ENCODE data around the gene LAMB2. TPM values are rescaled to one million over a fixed set of nuclear protein-coding genes. Genes with fewer than 3 reads are reported as not detected.
A peak's percentile ranks its signal among the peaks of the same experiment; 100 is the strongest.

The LAMB2 gene
- total and polyA plus RNA-seq, 10 of the 15 experiments (the other 5 are each of a cell fraction or from before 2014, with no cell fraction given) = 0.13 to 3.2 (median 0.64) TPM; not detected in 3

- peaks cover 26 to 46% of the 10 kb centered on the region in 2 experiments for H3K36me3 ChIP-seq (ENCODE audit: control insufficient read depth in 2 of 2, insufficient read depth in 2 of 2, low read length in 1 of 2)
- H3K27me3 ChIP-seq (replicated peaks in 1 of 2; ENCODE audit: control insufficient read depth in 2 of 2, insufficient read depth in 2 of 2, low read length in 1 of 2) = no peaks in the 10 kb centered on the region
- DNase-seq (ENCODE audit: low read depth, low spot score) = no peak
- H3K4me3 ChIP-seq = no peak overlapping the region
- CTCF ChIA-PET = no interaction called here
- 95% methylated on average over 13 of the region's 13 CpGs for WGBS (ENCODE audit: insufficient coverage, insufficient replicate concordance, low lambda C conversion rate, missing lambda C conversion rate)
- 0 out of 2 replicates have a peak, but pooled peaks cover 1% of the 10 kb centered on the region for H3K4me1 ChIP-seq (ENCODE audit: control insufficient read depth, insufficient read depth, low read length)
- no peaks in the 10 kb centered on the region for H3K79me2 ChIP-seq (ENCODE audit: control insufficient read depth, insufficient read depth, low read length)
- TF ChIP-seq KAT2A (conservative IDR thresholded peaks at IDR 0.05; ENCODE audit: control insufficient read depth, low read depth, low read length) = no peak
- TF ChIP-seq CTCF (IDR thresholded peaks at IDR 0.05 in 2 of 3, conservative IDR thresholded peaks at IDR 0.05 in 1 of 3; ENCODE audit: control insufficient read depth in 2 of 3, extremely low read depth in 1 of 3, insufficient read depth in 1 of 3, low read depth in 3 of 3, low read length in 3 of 3) = no peak
- no peak for TF ChIP-seq EZH2 (IDR thresholded peaks at IDR 0.05; ENCODE audit: borderline replicate concordance, control insufficient read depth, low read depth, low read length)
- no peak for TF ChIP-seq CBFB (IDR thresholded peaks at IDR 0.05; ENCODE audit: low read depth)
- no peak for TF ChIP-seq GATAD2B (conservative IDR thresholded peaks at IDR 0.05; ENCODE audit: low read depth)
- no peak for TF ChIP-seq ZBTB40 (IDR thresholded peaks at IDR 0.05; ENCODE audit: borderline replicate concordance)
- TF ChIP-seq TAF1 (IDR thresholded peaks at IDR 0.05; ENCODE audit: borderline replicate concordance, low read depth, low read length) = no peak
- no peak for TF ChIP-seq ZNF384 (IDR thresholded peaks at IDR 0.05; ENCODE audit: borderline replicate concordance, low read depth, low read length)
- RAD21 ChIA-PET (ENCODE audit: unreplicated experiment) = no interaction called here
- H3K27ac ChIP-seq (ENCODE audit: control insufficient read depth, insufficient read depth) = no peak overlapping the region
- intact Hi-C loops (cut with micrococcal nuclease; ENCODE audit: unreplicated experiment) (no loop called here), in situ Hi-C loops (cut with MboI) (no loop called here)
- BruUV-seq (replicated peaks) = TSS peak; percentile 20
- no peak for FAIRE-seq
- POLR2A ChIA-PET = interaction anchor here (0.9 kb wide), 2 partner anchors 31 to 60 kb away, joined by 4 to 6 read pairs; no protein-coding TSS in a partner anchor
- H4K20me1 ChIP-seq (ENCODE audit: control insufficient read depth, insufficient read depth) = no peaks in the 10 kb centered on the region; the same call in 1 of the 2 replicates
- no peak overlapping the region for H3K9ac ChIP-seq (ENCODE audit: control insufficient read depth, insufficient read depth, low read length)
- SMC1A ChIA-PET (ENCODE audit: uncharacterized antibody, unreplicated experiment) = no interaction called here
- no peak overlapping the region for H2AFZ ChIP-seq (ENCODE audit: control insufficient read depth, low read depth, low read length)
- ATAC-seq = no peak
- no peak overlapping the region for H3K4me2 ChIP-seq (ENCODE audit: control insufficient read depth, insufficient read depth)
- no peaks in the 10 kb centered on the region for H3K9me3 ChIP-seq (replicated peaks; ENCODE audit: control insufficient read depth, insufficient read depth, low read length)
Measured at GRCh38 chr3:49110780-49111179, 22.1 kb downstream of the LAMB2 start.
